H1 (cell line): ENCODE data around the gene CIITA.

ENCODE experiments used
- ASH2L ChIP-seq: fragments of 200-600, 300-600 bp; sonication (generic); IDR thresholded peaks from one replicate; pipeline ENCODE4 v1.7.1; 2017; ENCODE audit warnings: low read length
- BCL11A ChIP-seq, 2 experiments: IDR thresholded peaks; one replicate each; pipeline ENCODE4 v1.6.1; 2011; ENCODE audit warnings: low read depth in 2 of 2, low read length in 2 of 2, mild to moderate bottlenecking in 2 of 2
- MAFK ChIP-seq: IDR thresholded peaks from 2 replicates; pipeline ENCODE4 v1.6.1; 2012; ENCODE audit warnings: low read depth, mild to moderate bottlenecking, improper control_type of control experiment, low read length
- TAF1 ChIP-seq: IDR thresholded peaks from 2 replicates; pipeline ENCODE4 v1.6.1; 2011; ENCODE audit warnings: mild to moderate bottlenecking, low read depth, low read length

GRCh38 chr16:10923146-10923649 lies 46.2 kb downstream of the CIITA start:
- TF ChIP-seq MAFK (no peak), TAF1 (no peak), BCL11A (IDR thresholded peaks at IDR 0.05; ENCODE audit: low read depth in 2 of 2, low read length in 2 of 2) (no peak), ASH2L (no peak)
